Retina (tissue), 1 donor: ENCODE results near the gene MYOCD.

Experiments used
- DNase-seq: peaks from one replicate; pipeline ENCODE4 v3.0.0-alpha.2; 2016

Gene MYOCD

GRCh38 chr17:12642034-12642433 is 23.7 kb upstream of the MYOCD start:
- no peak for DNase-seq

- no peak for DNase-seq
Observed at GRCh38 chr17:12643822-12644221, 21.9 kb upstream of the MYOCD start.

- no peak for DNase-seq
Observed at GRCh38 chr17:12644623-12645022, 21.1 kb upstream of the MYOCD start.

GRCh38 chr17:12646761-12647422 is 18.8 kb upstream of the MYOCD start:
- no peak for DNase-seq

GRCh38 chr17:12648498-12648897 is 17.2 kb upstream of the MYOCD start:
- no peak for DNase-seq

GRCh38 chr17:12655936-12656335 is 9.8 kb upstream of the MYOCD start:
- no peak for DNase-seq

- no peak for DNase-seq
Observed at GRCh38 chr17:12656354-12656753, 9.3 kb upstream of the MYOCD start.

GRCh38 chr17:12659500-12659899 is 6.2 kb upstream of the MYOCD start:
- no peak for DNase-seq

- no peak for DNase-seq
Observed at GRCh38 chr17:12664252-12664651, 1.4 kb upstream of the MYOCD start.

GRCh38 chr17:12664894-12665262 is 812 bp upstream of the MYOCD start:
- no peak for DNase-seq

- no peak for DNase-seq
Observed at GRCh38 chr17:12666718-12667117, 1.0 kb downstream of the MYOCD start.

- peak; percentile 54 for DNase-seq
Observed at GRCh38 chr17:12667299-12667958, 1.7 kb downstream of the MYOCD start.

GRCh38 chr17:12671906-12672305 is 6.2 kb downstream of the MYOCD start:
- DNase-seq, result no peak

- DNase-seq, result no peak
Observed at GRCh38 chr17:12672947-12673346, 7.3 kb downstream of the MYOCD start.

- no peak for DNase-seq
Observed at GRCh38 chr17:12673788-12674187, 8.1 kb downstream of the MYOCD start.

- no peak for DNase-seq
Observed at GRCh38 chr17:12680407-12680897, 14.8 kb downstream of the MYOCD start.

GRCh38 chr17:12680993-12681392 is 15.3 kb downstream of the MYOCD start:
- no peak for DNase-seq

GRCh38 chr17:12683299-12683698 is 17.6 kb downstream of the MYOCD start:
- DNase-seq, result no peak

GRCh38 chr17:12686486-12686885 is 20.8 kb downstream of the MYOCD start:
- no peak for DNase-seq

- no peak for DNase-seq
Observed at GRCh38 chr17:12688382-12688781, 22.7 kb downstream of the MYOCD start.

GRCh38 chr17:12691173-12691572 is 25.5 kb downstream of the MYOCD start:
- DNase-seq, result no peak

- no peak for DNase-seq
Observed at GRCh38 chr17:12693640-12694039, 27.9 kb downstream of the MYOCD start.

- no peak for DNase-seq
Observed at GRCh38 chr17:12706070-12706469, 40.4 kb downstream of the MYOCD start.

GRCh38 chr17:12709063-12709462 is 43.4 kb downstream of the MYOCD start:
- no peak for DNase-seq

GRCh38 chr17:12712415-12712814 is 46.7 kb downstream of the MYOCD start:
- no peak for DNase-seq
